ENCODE data around the gene MTARC2. TPM values are rescaled to one million over a fixed set of nuclear protein-coding genes. Genes with fewer than 3 reads are reported as not detected.

Gene MTARC2
- total and polyA plus RNA-seq, 2 donors (not counting 1 experiment from before 2014, with no cell fraction given) = 16.3 to 22.6 TPM

DNA sequence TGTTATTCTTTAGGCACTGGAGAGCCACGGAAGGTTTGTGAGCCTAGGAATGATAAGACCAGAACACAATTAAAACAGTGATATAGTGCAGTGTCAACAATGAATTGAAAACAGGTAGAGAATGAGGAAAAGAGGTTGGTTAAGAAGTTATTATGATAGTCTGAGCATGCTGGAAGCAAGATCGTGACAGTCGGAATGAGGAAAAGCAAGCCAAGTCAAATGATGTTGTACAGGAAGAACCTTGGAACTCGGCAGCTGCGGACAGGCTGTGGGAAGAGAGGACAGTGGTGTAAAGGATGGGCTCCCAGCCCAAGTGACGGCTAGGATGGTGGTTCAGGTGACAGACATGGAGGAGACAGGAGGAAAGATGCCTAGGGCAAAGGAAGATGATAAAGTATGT lies 64.2 kb downstream of the MTARC2 start:
- peaks cover 6% of the 10 kb centered on the region for H3K4me1 Mint-ChIP-seq
- ChIA-PET CTCF (interaction anchor here (4.7 kb wide), 1 partner anchor 623 kb away, joined by 45 read pairs; no protein-coding TSS in a partner anchor), POLR2A (no interaction called here)
- Histone ChIP-seq H3K4me3 (ENCODE audit: control extremely low read depth in 1 of 5, extremely low read depth in 1 of 5, insufficient read depth in 1 of 5, low read depth in 2 of 5, low read length in 4 of 5) (no peak overlapping the region), H3K9me3 (ENCODE audit: control extremely low read depth in 1 of 3, control insufficient read depth in 2 of 3, insufficient read depth in 1 of 3, low read length in 2 of 3) (no peaks in the 10 kb centered on the region), H3K27ac (ENCODE audit: low read length in 2 of 2) (no peak overlapping the region), H4K20me1 (ENCODE audit: control insufficient read depth, insufficient read depth, low read length, poor library complexity, severe bottlenecking) (no peaks in the 10 kb centered on the region), H3K36me3 (replicated peaks in 1 of 2; ENCODE audit: control extremely low read depth in 1 of 2, control insufficient read depth in 1 of 2, extremely low read depth in 1 of 2, insufficient read depth in 2 of 2, low read length in 1 of 2) (no peaks in the 10 kb centered on the region), H3K4me2 (replicated peaks; ENCODE audit: low read depth, low read length, poor library complexity, severe bottlenecking) (no peak overlapping the region), H3K4me1 (ENCODE audit: control insufficient read depth in 2 of 2, insufficient read depth in 2 of 2, low read length in 2 of 2) (peaks cover 0 to 5% of the 10 kb centered on the region in 2 donors), H3K9ac (ENCODE audit: low read length) (no peak overlapping the region), H2AFZ (ENCODE audit: insufficient read depth, low read depth, low read length, poor library complexity, severe bottlenecking) (no peak overlapping the region), H3K27me3 (replicated peaks in 1 of 4; ENCODE audit: control extremely low read depth in 1 of 4, control insufficient read depth in 3 of 4, insufficient read depth in 4 of 4, low read length in 3 of 4) (peaks cover 0 to 9% (median 2%) of the 10 kb centered on the region in 4 experiments), H3K79me2 (ENCODE audit: control insufficient read depth, insufficient read depth, low read length) (no peaks in the 10 kb centered on the region)
- H3K27ac Mint-ChIP-seq = no peak overlapping the region
- TF ChIP-seq, protein P1, sequence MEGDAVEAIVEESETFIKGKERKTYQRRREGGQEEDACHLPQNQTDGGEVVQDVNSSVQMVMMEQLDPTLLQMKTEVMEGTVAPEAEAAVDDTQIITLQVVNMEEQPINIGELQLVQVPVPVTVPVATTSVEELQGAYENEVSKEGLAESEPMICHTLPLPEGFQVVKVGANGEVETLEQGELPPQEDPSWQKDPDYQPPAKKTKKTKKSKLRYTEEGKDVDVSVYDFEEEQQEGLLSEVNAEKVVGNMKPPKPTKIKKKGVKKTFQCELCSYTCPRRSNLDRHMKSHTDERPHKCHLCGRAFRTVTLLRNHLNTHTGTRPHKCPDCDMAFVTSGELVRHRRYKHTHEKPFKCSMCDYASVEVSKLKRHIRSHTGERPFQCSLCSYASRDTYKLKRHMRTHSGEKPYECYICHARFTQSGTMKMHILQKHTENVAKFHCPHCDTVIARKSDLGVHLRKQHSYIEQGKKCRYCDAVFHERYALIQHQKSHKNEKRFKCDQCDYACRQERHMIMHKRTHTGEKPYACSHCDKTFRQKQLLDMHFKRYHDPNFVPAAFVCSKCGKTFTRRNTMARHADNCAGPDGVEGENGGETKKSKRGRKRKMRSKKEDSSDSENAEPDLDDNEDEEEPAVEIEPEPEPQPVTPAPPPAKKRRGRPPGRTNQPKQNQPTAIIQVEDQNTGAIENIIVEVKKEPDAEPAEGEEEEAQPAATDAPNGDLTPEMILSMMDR (IDR thresholded peaks at IDR 0.05) = no peak
- TF ChIP-seq EZH2 (IDR thresholded peaks at IDR 0.05; ENCODE audit: borderline replicate concordance, insufficient read depth, low read depth, low read length, poor library complexity, severe bottlenecking) = no peak
- H3K9me3 Mint-ChIP-seq (ENCODE audit: insufficient read depth) = no peaks in the 10 kb centered on the region
- intact Hi-C loops (cut with micrococcal nuclease) = loop anchor here (5.0 kb wide), 1 partner anchor 450 kb away; no protein-coding TSS in a partner anchor
- no peak for DNase-seq
- H3K27me3 Mint-ChIP-seq = peaks cover 7% of the 10 kb centered on the region
- no peak overlapping the region for H3K4me3 Mint-ChIP-seq
- 87% methylated on average over 5 of the region's 6 CpGs for WGBS (ENCODE audit: insufficient coverage)
- ATAC-seq (ENCODE audit: low read depth) = no peak

GRCh38 chr1:220813013-220813412 lies 64.9 kb downstream of the MTARC2 start:
- intact Hi-C loops (cut with micrococcal nuclease) = loop anchor here (5.0 kb wide), 1 partner anchor 449 kb away; no protein-coding TSS in a partner anchor
- 83% methylated on average over 12 of the region's 12 CpGs for WGBS (ENCODE audit: insufficient coverage)
- peaks cover 7% of the 10 kb centered on the region for H3K27me3 Mint-ChIP-seq

More at GRCh38 chr1:220813013-220813412, 64.9 kb downstream of the MTARC2 start:
- POLR2A ChIA-PET = no interaction called here
- H3K79me2 ChIP-seq (ENCODE audit: control insufficient read depth, insufficient read depth, low read length) = no peaks in the 10 kb centered on the region
- H2AFZ ChIP-seq (ENCODE audit: insufficient read depth, low read depth, low read length, poor library complexity, severe bottlenecking) = no peak overlapping the region
- no peaks in the 10 kb centered on the region for H3K9me3 ChIP-seq (ENCODE audit: control extremely low read depth in 1 of 3, control insufficient read depth in 2 of 3, insufficient read depth in 1 of 3, low read length in 2 of 3)
- no peak overlapping the region for H3K4me2 ChIP-seq (replicated peaks; ENCODE audit: low read depth, low read length, poor library complexity, severe bottlenecking)
- CTCF ChIA-PET = interaction anchor here (0.6 to 4.7 kb wide), 3 partner anchors 388 to 622 kb away, joined by 3 to 45 read pairs (median 5); no protein-coding TSS in a partner anchor
- Mint-ChIP-seq H3K9me3 (ENCODE audit: insufficient read depth) (no peaks in the 10 kb centered on the region), H3K27ac (no peak overlapping the region), H3K4me3 (no peak overlapping the region), H3K4me1 (peaks cover 6% of the 10 kb centered on the region)
- ATAC-seq (ENCODE audit: low read depth) = no peak
- no peaks in the 10 kb centered on the region for H4K20me1 ChIP-seq (ENCODE audit: control insufficient read depth, insufficient read depth, low read length, poor library complexity, severe bottlenecking)
- H3K4me3 ChIP-seq (ENCODE audit: control extremely low read depth in 1 of 5, extremely low read depth in 1 of 5, insufficient read depth in 1 of 5, low read depth in 2 of 5, low read length in 4 of 5) = no peak overlapping the region
- H3K27ac ChIP-seq (ENCODE audit: low read length in 2 of 2) = no peak overlapping the region
- H3K9ac ChIP-seq (ENCODE audit: low read length) = no peak overlapping the region
- H3K27me3 ChIP-seq (replicated peaks in 1 of 4; ENCODE audit: control extremely low read depth in 1 of 4, control insufficient read depth in 3 of 4, insufficient read depth in 4 of 4, low read length in 3 of 4) = peaks cover 0 to 9% (median 2%) of the 10 kb centered on the region in 4 experiments
- no peaks in the 10 kb centered on the region for H3K36me3 ChIP-seq (replicated peaks in 1 of 2; ENCODE audit: control extremely low read depth in 1 of 2, control insufficient read depth in 1 of 2, extremely low read depth in 1 of 2, insufficient read depth in 2 of 2, low read length in 1 of 2)
- no peak for TF ChIP-seq EZH2 (IDR thresholded peaks at IDR 0.05; ENCODE audit: borderline replicate concordance, insufficient read depth, low read depth, low read length, poor library complexity, severe bottlenecking)
- TF ChIP-seq, protein P1 (IDR thresholded peaks at IDR 0.05) = no peak
- H3K4me1 ChIP-seq (ENCODE audit: control insufficient read depth in 2 of 2, insufficient read depth in 2 of 2, low read length in 2 of 2) = peaks cover 0 to 5% of the 10 kb centered on the region in 2 donors
- no peak for DNase-seq

Measured in B cell (primary cell).